CD4-positive, alpha-beta T cell (primary cell): Measurements from ENCODE around the gene IL17RA. TPM values are rescaled to one million over a fixed set of nuclear protein-coding genes. Genes with fewer than 3 reads are reported as not detected.

Experiments used
- ATAC-seq: fragments of 200-7000 bp; cut with Tn5 transposase; one replicate; pipeline ENCODE4 v1.10.0; 2022; ENCODE audit warnings: mild to moderate bottlenecking; ENCODE audit not compliant: poor library complexity
- CTCF ChIA-PET: fragments of 350-600 bp; sonication (Branson Sonifier 250); formaldehyde crosslinking; loops from one replicate; lab custom pipeline; 2021; ENCODE audit warnings: antibody characterized with exemption, inconsistent platforms; lab: Charles Lee
- POLR2A ChIA-PET: fragments of 350-600 bp; sonication (Branson Sonifier 250); formaldehyde crosslinking; loops from one replicate; lab custom pipeline; 2021; ENCODE audit warnings: antibody characterized with exemption, inconsistent platforms; lab: Charles Lee
- DNase-seq, 14 experiments: peaks; one replicate each; pipeline ENCODE4 v3.0.0-alpha.2; 2013 to 2020; ENCODE audit warnings: mixed read lengths in 2 of 14
- H3K27ac ChIP-seq, 2 donors: one replicate each; pipeline versions ENCODE4 v1.5.1 to v1.7.0; 2013; ENCODE audit warnings: low read length in 2 of 2, low read depth in 1 of 2, mild to moderate bottlenecking in 1 of 2
- H3K27me3 ChIP-seq, 2 experiments: 1 replicate in 1 of 2; 2 replicates in 1 of 2; pipeline versions ENCODE4 v1.6.1 to v1.7.0; 2013; ENCODE audit warnings: low read length in 2 of 2, control low read depth in 1 of 2, mild to moderate bottlenecking in 1 of 2, moderate library complexity in 1 of 2; ENCODE audit not compliant: insufficient read depth in 2 of 2, control insufficient read depth in 1 of 2
- H3K36me3 ChIP-seq: one replicate; pipeline ENCODE4 v1.6.1; 2013; ENCODE audit warnings: low read length, control low read depth; ENCODE audit not compliant: insufficient read depth
- H3K4me1 ChIP-seq: one replicate; pipeline ENCODE4 v1.6.1; 2013; ENCODE audit warnings: low read length, control low read depth; ENCODE audit not compliant: insufficient read depth
- H3K4me3 ChIP-seq: one replicate; pipeline ENCODE4 v1.5.1; 2013; ENCODE audit warnings: mild to moderate bottlenecking, low read length, moderate library complexity
- H3K9me3 ChIP-seq, 2 experiments: 1 replicate in 1 of 2; 2 replicates in 1 of 2; pipeline versions ENCODE4 v1.6.1 to v1.7.0; 2013; ENCODE audit warnings: low read length in 2 of 2, mild to moderate bottlenecking in 2 of 2, control low read depth in 1 of 2, moderate library complexity in 1 of 2; ENCODE audit not compliant: control insufficient read depth in 1 of 2, insufficient read depth in 1 of 2
- H3K27ac Mint-ChIP-seq: one replicate; pipeline ENCODE4 v1.8.0; 2020; ENCODE audit warnings: mixed read lengths
- H3K27me3 Mint-ChIP-seq: one replicate; pipeline ENCODE4 v1.8.0; 2021; ENCODE audit warnings: mixed read lengths
- H3K36me3 Mint-ChIP-seq: one replicate; pipeline ENCODE4 v1.8.0; 2021; ENCODE audit warnings: low read depth, mixed read lengths
- H3K4me1 Mint-ChIP-seq: one replicate; pipeline ENCODE4 v1.8.0; 2021; ENCODE audit warnings: low read depth, mixed read lengths
- H3K4me3 Mint-ChIP-seq: one replicate; pipeline ENCODE4 v1.8.0; 2020; ENCODE audit warnings: mild to moderate bottlenecking, mixed read lengths
- H3K9me3 Mint-ChIP-seq: one replicate; pipeline ENCODE4 v1.8.0; 2020; ENCODE audit warnings: mixed read lengths
- intact Hi-C, 2 experiments: fragments of 100-400 bp; cut with DNase I in 1 of 2; cut with micrococcal nuclease in 1 of 2; formaldehyde crosslinking; loops; one replicate each; pipeline versions ENCODE4 v1.15.1 to v1.9.0; 2023 to 2025; cut with DNase I, micrococcal nuclease
- total RNA-seq, 174 experiments: library from RNA in 2 of 174; stranded (reverse) in 2 of 174; gene quantifications; one replicate each; pipeline ENCODE4 v1.2.3 and lab custom pipeline; 2021 to 2026
- TF ChIP-seq, protein P1 (sequence below): fragments of 200-600 bp; IDR thresholded peaks from one replicate; pipeline ENCODE4 v1.8.0; 2022; ENCODE audit warnings: antibody characterized with exemption, mild to moderate bottlenecking

The IL17RA gene
- total RNA-seq, 2 experiments from 2014 or later: 23.2 to 24.3 TPM

GRCh38 chr22:17164392-17165024, 79.7 kb downstream of the IL17RA start:
- intact Hi-C loops: no loop called here
- CTCF ChIA-PET: interaction anchor here (0.8 kb wide), 1 partner anchor 8 kb away, joined by 3 read pairs; no protein-coding TSS in a partner anchor
- H3K9me3 Mint-ChIP-seq: no peaks in the 10 kb centered on the region
- Histone ChIP-seq H3K4me1 (peaks cover 8% of the 10 kb centered on the region), H3K36me3 (no peaks in the 10 kb centered on the region), H3K9me3 (no peaks in the 10 kb centered on the region), H3K27ac (no peak overlapping the region), H3K27me3 (no peaks in the 10 kb centered on the region), H3K4me3 (no peak overlapping the region)
- H3K27me3 Mint-ChIP-seq: no peaks in the 10 kb centered on the region
- no peak overlapping the region for H3K4me3 Mint-ChIP-seq
- POLR2A ChIA-PET: interaction anchor here (0.9 kb wide), 1 partner anchor 89 kb away, joined by 3 read pairs; no protein-coding TSS in a partner anchor
- no peaks in the 10 kb centered on the region for H3K36me3 Mint-ChIP-seq
- TF ChIP-seq, protein P1, sequence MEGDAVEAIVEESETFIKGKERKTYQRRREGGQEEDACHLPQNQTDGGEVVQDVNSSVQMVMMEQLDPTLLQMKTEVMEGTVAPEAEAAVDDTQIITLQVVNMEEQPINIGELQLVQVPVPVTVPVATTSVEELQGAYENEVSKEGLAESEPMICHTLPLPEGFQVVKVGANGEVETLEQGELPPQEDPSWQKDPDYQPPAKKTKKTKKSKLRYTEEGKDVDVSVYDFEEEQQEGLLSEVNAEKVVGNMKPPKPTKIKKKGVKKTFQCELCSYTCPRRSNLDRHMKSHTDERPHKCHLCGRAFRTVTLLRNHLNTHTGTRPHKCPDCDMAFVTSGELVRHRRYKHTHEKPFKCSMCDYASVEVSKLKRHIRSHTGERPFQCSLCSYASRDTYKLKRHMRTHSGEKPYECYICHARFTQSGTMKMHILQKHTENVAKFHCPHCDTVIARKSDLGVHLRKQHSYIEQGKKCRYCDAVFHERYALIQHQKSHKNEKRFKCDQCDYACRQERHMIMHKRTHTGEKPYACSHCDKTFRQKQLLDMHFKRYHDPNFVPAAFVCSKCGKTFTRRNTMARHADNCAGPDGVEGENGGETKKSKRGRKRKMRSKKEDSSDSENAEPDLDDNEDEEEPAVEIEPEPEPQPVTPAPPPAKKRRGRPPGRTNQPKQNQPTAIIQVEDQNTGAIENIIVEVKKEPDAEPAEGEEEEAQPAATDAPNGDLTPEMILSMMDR: no peak
- ATAC-seq: no peak
- no peak for DNase-seq
- H3K4me1 Mint-ChIP-seq: peaks cover 6% of the 10 kb centered on the region
- no peak overlapping the region for H3K27ac Mint-ChIP-seq

Other genes starting within 250 kb of the IL17RA start
- gene GAB4, start 76.8 kb upstream of the IL17RA start, total RNA-seq: not detected
- under 1 TPM; 0.05 to 0.08 TPM for gene TMEM121B, start 36.4 kb downstream of the IL17RA start, total RNA-seq
- 10 to 100 TPM; 11.0 to 11.6 TPM for gene HDHD5, start 74.3 kb downstream of the IL17RA start, total RNA-seq
- 10 to 100 TPM; 64.4 to 66.0 TPM for gene ADA2, start 134.4 kb downstream of the IL17RA start, total RNA-seq